Measurements from ENCODE around the gene CATSPERD.

DNA sequence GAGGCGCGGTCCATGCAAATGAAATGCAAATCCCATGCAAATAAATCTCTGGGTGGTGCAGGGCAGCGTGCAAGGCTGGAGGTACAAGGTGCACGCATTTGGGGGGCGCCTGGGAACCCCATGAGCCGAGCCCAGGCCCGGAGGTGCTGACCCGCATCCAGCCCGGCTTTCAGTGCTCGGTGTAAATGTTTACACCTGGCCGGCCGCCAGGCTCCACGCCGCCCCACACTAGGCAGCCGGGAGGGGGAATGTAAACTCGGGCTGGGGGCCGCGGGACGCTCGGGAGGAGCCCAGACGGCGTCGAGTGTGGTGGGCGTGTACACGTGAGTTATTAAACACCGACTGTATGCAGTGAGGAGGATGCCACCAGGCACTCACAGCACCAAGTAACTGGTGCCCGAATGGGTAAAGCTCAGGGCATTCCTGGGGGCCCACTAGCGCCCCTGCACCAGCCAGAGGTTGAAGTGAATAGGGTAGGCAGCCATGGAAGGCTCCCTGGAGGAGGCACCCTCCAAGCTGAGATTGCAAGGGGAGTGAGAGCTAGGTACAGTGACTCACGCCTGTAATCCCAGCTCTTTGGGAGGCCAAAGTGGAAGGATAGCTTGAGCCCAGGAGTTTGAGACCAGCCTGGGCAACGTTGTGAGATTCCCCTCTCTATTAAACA is 101.9 kb downstream of the CATSPERD start:
- no peak for TF ChIP-seq CTCF (IDR thresholded peaks at IDR 0.05)
- TF ChIP-seq EP300 (IDR thresholded peaks at IDR 0.05): no peak
- TF ChIP-seq POLR2A (IDR thresholded peaks at IDR 0.05): no peak

All from gastroesophageal sphincter (tissue), 3 donors.